GM21737 (cell line): ENCODE results near the gene BCAS3.

Experiments
- ATAC-seq: cut with Tn5 transposase; IDR thresholded peaks from one replicate; pipeline ENCODE4 v1.9.1; 2021; ENCODE audit warnings: mild to moderate bottlenecking, moderate library complexity; ENCODE audit not compliant: unreplicated experiment

The BCAS3 gene

DNA sequence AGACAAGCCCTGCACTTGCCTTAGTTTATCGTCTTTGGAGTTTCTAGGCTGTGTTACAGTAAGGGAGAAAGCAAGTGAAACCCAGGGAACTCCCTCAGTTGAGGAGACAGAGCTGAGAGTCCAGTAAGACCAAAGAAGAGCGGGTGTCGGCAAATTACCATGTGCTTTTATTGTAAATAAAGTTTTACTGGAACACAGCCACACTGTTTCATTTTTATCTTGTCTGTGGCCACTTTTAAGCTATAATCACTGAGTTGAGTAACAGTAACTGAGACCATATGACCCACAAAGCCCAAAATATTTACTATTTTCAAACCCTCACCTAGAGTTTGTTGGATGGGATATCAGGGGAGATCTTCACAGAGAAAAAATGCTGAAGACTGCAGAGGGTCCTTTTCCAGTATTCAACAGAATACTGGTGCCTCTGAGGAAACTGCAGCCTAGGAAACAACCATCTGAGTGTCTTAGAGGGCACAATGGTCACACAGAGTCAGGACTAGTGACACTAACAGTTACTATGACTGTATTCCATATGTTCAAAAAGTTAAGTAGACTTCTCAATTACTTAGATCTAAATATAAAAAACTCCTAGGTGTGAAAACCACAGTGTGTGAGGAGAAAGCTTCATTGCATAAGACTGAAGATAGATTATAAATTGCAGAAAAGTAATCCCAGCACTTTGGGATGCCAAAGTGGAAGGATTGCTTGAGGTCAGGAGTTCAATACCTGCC lies 370.9 kb downstream of the BCAS3 start:
- ATAC-seq: no peak

DNA sequence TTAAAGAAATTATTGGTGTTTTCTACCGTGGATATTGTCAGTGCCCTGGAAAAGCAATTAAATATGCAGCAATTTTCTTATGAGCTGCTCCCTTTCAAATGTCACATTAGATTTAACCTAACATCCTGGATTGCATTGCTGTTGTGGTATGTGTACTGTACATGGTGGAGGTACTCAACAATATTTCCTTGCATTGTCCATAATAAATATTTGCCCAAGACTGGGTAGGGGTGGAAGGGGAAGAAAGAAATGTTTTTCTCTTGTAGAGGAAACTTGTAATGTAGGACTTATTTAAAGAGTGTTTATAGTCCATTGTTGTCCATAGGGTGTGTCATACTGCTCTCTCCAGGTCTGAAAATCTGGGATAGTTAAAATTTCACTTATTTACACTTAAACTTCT lies 375.8 kb downstream of the BCAS3 start:
- no peak for ATAC-seq

DNA sequence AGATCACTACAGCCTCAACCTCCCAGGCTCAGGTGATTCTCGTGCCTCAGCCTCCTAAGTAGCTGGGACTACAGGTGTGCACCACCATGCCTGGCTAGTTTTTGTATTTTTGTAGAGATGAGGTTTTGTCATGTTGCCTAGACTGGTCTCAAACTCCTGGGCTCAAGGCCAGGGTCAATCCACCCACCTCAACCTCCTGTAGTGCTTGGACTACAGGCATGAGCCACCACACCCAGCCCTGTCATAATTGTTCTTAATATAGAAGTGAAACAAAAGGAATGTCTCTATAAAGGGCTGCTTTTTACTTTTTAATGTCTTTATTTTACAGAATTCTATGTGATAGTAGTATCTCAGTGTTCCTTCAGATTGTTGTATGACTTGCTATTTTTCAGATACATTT lies 376.8 kb downstream of the BCAS3 start:
- no peak for ATAC-seq

DNA sequence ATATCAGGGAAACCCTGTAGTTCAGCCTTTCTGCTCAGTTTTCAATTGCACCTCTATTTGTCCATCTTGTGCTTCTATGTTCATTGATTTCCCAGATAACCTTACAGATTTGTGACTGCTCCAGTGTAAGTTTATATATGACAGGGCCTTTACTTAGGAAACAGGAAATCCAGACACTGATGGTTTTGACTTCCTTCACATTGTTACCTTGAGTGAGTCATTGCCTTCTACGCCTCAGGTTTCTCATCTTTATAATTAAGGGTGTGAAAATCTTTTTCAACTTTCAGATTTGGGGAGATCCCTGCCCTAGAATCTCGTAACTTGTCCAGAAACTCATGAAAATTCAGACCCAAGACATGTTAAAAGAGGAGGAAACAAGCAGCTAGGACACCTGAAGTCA lies 379.6 kb downstream of the BCAS3 start:
- ATAC-seq: no peak

DNA sequence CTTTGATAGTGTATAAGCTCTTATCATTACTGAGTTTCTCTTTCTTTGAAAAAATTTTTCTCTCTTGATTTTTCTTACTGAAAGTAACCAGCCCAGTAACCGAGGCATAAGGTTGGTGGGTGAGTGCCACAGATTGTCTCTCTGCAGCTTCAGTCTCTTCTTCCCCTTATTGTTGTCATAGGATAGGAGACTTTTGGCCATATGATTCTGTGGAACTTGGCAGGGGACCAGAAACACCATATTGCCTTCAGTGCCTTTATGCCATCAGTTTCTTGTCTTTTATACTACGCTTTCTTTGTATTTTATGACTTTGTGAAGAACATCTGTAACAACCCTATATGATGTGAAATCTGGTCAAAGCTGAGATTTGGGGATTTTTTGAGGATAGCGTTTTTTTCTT lies 380.4 kb downstream of the BCAS3 start:
- no peak for ATAC-seq

DNA sequence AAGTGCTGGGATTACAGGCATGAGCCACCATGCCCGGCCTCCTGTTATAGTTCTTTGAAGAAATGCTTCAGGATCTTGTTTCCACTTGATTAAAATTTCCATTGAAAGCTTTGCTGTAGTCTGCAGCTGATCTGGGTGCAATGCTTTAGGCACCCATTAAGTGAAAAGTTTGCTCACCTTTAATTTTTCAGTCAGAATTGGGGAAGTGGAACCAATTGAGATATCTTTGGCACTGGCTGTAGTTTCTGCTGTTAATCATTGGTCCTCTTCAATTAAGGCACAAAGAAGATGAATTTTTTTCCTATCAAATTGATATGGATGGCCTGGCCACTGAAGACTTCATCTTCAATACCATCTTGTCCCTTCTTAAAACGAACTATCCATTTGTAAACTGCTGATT lies 385.9 kb downstream of the BCAS3 start:
- no peak for ATAC-seq

DNA sequence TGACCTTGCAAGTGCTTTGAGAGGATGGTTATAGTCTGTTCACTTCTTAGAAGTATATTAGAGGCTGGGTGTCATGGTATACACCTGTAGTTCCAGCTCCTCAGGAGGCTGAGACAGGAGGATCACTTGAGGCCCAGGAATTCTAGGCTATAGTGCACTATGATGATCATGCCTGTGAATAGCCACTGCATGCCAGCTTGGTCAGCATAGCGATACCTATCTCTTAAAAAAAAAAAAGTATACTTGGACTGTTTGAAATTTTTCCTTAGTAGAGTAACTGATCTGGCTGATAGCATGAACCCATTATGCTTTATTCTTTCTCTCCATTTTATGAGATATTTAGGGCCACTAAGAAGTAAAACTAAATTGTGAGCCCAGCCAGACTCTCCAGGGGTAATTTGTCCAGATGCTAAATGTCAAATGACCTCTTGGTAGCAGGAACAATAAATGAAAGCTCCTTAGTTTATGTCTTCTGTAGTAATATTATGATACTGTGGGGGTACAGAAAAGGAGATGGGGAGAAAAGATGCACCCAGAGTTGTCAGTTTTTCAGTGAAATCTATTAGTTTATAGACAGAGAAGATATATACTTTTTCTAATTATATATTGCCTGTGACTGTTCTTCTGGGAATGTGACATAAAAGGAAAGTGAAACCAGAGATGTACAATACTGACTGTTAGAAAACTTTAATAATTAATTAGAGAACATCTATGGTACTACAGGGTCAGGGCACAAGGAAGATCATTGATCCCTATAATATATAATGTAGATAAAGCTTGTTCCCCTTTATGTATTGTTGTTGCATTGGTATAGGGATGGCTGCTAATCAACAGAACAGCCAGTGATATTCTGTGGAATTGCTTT lies 386.7 kb downstream of the BCAS3 start:
- ATAC-seq: no peak

DNA sequence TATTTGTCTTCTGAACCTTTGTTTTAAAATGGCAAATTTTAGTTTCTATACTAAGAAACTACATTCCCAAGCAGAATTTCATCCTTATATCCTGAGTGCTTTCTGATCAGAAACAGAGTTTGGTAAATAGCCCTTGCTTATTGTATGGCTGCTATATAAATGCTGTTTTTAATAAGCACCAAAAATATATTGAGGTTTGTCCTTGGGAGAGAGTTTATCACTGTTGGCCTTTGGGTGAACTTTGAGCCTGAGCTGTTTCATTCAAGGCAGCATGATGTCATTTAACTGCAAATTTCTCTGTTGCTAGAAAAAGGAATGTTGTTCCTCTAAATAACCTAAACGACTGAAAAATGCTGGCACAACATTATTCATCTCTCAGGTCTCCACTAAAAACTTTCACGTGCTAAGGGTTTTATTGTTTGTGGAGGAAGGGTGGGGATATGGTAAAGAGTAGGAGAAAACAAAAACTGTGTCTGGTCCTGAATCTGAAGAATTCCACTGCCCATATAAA lies 387.7 kb downstream of the BCAS3 start:
- no peak for ATAC-seq

DNA sequence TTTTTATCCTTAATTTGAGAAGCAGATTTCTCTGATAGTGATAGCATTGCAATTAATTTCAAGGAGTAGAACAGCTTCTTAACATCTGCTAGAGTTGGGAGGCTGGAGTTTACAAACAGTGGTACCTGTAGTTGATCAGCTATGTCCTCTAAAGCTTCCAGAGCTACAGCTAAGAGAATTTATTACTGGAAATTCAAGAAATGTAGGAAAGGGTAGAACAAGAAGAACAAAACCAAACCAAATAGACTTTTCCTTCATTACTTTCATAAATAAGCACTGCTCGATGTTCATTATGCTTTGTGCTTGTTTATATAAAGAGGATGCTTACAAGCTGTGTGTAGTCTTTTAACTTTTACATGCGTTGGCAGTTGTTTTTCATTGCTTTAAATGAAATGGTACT lies 388.4 kb downstream of the BCAS3 start:
- ATAC-seq: no peak

DNA sequence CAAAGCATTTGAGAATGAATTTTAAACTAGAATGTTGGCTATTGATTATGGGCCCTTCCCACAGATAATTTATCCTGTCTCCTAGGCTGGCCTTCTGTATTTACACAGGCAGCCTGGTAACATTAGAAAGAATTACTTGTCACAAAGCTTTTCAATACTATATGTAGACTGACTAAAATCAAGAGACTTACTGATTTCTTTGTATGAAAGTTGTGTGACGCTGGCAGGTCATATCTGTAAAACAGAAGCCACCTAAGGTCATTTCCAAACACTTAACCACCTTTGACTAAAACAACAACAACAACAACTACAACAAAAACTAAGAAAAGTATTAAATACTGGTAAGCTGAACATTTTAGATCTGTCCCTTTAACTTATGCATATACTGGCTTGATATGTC lies 393.0 kb downstream of the BCAS3 start:
- ATAC-seq: no peak

DNA sequence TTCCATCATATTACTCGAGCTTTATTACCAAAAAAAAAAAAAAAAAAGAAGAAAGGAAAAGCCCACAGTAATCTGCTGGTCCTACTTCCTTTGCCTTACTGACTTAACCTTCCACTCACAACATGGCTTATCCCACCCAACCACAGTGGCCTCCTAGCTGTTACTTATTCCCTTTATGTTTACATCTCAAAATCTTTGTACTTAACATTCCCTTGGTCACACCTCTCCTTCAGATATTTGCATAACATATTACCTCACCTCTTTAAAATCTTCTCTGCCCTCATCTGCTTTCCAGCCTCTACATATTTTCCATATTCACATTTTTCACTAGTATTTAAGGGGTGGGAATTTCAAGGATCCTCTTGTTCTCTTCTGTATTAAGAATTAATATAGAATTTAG lies 395.0 kb downstream of the BCAS3 start:
- ATAC-seq: no peak

DNA sequence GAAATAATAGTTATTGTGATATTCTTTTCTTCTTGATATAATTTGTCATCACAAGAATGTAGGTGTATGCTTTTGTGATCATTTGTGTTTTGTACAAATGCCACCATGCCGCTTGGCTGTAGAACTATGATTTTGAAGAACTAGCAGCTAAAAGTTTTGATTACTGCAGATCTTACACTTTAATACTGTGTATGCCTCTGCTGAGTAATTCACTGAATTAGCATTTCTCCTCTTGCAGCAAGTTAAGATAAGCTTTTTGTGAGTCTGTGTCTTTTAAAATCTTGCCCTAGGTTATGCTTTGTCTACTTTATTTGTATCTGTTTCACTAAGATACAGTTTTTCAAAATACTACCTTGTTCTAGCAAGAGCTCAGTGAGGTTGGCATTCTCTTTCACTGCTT lies 395.5 kb downstream of the BCAS3 start:
- no peak for ATAC-seq

DNA sequence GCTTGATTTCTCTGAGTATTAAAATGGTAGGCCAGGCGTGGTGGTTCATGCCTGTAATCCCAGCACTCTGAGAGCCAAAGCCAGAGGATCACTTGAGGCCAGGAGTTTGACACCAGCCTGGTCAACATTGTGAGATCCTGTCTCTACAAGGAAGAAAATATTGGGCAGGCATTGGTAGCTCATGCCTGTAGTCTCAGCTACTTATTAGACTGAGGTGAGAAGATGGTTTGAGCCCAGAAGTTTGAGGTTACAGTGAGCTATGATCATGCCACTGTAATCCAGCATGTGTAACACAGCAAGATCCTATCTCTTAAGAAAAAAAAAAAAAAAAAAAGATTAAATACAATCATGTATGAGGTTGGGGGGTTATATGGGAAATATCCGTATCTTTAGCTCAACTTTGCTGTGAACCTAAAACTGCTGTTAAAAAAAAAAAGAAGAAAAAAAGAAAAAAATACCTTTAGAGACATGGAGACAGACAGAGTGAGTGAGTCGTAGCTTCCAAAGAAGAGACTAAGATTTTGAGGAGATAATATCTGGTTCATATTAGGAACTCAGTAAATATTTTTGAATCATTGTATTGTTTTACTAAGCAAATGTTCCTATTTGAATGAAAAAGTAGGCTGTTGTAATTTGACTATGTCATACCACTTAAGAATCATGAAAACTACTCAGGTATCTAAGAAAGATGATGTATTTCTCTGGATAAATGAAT lies 396.3 kb downstream of the BCAS3 start:
- ATAC-seq: no peak

DNA sequence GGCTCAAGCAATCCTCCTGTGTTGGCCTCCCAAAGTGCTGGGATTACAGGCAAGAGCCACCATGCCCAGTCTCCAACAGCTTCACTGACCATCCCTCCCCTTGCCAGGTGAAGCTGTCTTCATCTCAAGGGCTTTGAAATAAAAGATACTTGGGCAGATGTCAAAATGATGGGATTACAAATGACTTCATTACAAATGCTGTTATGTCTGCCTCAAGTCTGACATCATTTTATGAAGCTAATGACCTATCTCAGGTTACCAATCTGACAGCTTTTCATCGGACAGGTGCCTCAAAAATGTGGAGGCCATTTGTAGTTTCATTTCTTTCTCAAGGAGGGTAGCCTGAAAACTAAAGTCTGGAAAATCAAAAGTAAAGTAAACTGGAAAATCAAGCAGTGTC lies 398.3 kb downstream of the BCAS3 start:
- no peak for ATAC-seq

DNA sequence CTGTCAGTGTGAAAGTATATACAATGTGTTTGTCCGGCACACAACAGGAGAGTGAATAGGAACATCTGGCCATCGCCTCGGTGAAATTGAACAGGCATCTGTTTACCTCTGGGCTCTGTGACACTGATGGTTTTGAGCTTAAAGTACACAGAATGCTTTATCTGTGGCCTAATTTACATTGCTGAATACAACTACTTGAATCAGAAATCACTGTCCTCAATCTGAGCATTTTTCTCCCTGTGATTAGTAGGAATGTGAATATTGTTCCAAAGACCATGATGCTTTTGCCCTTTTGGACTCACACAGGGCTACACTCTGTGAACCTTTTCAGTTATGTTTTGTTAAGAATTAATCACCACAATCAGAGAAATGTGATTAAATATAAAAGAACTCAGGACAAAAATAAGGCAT lies 399.0 kb downstream of the BCAS3 start:
- no peak for ATAC-seq

DNA sequence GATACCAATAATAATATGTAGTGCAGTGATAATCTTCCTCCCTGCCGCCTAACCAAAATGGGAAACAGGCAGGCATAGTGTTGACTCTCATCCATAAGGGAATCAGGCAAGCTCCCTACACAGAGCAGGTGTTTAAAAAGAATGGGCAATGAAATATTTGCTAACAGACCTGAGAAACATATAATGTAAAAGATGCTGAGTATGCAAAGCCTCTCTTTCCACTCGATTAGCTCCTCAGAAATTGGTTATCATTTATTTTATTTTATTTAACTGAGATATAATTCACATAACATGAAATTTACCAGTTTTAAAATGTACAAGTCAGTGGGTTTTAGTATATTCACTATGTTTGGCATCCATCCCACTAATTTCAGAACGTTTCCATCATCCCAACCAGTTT lies 404.3 kb downstream of the BCAS3 start:
- ATAC-seq: no peak

DNA sequence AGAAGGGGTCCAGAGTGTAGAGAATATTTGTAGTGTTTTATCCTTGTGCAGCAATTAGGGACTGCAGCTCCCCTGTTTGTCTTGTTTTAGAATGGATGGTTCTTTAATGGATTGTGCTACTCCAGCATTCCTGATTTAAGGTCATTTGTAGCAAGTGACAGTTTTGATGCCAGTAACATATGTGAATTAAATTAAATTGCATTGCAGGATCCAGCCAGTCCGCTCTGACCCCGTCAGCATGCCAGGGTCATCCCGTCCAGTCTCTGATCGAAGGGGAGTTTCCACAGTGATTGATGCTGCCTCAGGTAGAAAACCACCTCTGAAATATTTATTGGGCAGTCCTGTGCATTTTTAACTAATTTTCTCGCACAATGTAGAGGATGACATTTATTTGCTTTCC lies 406.6 kb downstream of the BCAS3 start:
- ATAC-seq: no peak

DNA sequence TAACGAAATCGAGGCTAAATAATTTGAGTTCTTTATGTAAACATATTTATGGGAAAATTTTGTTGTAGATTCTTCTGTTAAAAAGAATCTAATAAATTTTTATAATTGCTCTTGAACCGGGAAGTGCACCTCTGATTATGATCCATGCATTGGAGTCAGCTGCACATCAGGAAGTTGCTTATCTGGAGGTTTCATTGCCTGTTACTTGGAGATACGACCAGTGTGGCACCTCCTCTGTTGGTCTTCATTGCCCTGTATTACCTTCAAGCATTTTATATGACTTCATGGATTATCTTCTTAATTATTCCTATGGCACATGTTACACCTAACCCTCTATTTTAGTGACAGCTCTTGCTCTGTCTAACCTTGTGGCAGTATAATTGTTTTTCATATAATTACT lies 409.4 kb downstream of the BCAS3 start:
- no peak for ATAC-seq

DNA sequence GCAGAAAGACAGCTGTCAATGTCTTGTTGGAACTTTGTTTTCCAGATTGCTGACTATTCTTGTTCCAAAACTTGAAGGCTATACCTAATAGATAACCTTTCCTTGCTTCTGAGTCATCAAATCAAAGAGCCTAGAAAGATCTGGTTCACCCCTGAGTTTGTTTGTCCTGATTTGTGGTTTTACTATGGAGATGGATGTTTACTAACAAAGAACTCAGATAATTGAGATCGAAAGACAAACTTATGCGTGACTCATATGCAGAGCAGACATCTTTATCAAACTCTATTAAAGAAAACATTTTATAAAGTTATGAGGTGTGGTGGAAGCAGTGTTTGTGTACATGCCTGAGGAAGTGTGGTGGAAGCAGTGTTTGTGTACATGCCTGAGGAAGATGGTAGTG lies 410.9 kb downstream of the BCAS3 start:
- ATAC-seq: no peak

DNA sequence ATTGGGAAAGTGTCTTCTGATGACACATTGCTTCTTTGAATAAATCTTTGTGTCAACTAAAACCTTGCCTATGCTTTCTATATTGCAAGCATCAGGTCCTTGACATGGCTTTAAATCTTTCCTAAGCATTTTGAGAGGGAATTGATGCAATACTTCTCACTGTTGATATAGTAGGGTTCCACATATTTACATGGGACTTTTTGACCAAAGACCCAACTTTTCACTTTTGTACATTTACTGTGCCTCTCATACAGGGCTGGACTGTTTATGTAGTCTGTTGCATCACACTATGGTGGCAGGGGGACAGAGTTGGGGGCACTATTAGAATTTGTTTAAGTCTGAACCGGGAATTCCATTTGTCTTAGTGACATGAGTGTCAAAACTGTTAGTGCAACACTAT lies 413.4 kb downstream of the BCAS3 start:
- no peak for ATAC-seq

DNA sequence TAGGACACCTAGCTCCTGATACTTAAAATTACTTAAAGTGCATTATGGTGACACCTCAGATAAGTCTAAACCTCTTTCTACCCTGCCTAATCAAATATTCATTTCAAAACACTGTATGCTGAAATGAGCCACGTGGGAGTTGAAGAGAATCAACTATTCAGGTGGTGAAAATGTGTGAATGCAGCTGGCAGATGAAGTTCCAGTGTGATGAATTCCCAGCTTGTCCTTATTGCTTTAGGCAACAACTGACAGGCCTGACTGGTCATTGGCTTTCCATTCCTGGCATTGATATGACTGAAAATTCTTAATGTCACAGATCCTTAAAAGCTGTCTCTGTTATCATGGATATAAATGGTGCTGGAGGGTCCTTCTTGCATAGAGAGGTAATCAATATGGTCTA lies 420.1 kb downstream of the BCAS3 start:
- ATAC-seq: no peak

DNA sequence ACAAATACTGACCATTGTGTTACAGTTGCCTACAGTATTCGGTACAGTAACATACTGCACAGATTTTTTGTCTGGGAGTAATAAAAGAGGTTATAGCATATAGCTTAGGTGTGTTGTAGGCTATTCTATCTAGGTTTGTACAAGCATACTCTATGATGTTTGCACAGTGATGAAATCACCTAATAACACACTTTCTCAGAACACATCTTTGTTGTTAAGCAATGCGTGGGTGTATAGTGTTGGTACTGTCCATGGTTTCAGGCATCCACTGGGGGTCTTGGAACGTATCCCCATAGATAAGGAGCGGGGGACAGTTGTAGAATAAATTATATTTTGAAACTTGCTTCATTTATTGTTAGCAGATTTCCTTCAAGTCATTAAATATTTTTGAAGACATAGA lies 428.7 kb downstream of the BCAS3 start:
- no peak for ATAC-seq
